ENCODE results near the gene TBC1D2B.
"Not testable (repeated sequence)": the region's sequence is repeated elsewhere in the genome, so short reads cannot be mapped to it uniquely, and the experiment has no call there.

Gene TBC1D2B

GRCh38 chr15:77985031-77985930 is 92.2 kb downstream of the TBC1D2B start:
- DNase-seq: no peak

DNA sequence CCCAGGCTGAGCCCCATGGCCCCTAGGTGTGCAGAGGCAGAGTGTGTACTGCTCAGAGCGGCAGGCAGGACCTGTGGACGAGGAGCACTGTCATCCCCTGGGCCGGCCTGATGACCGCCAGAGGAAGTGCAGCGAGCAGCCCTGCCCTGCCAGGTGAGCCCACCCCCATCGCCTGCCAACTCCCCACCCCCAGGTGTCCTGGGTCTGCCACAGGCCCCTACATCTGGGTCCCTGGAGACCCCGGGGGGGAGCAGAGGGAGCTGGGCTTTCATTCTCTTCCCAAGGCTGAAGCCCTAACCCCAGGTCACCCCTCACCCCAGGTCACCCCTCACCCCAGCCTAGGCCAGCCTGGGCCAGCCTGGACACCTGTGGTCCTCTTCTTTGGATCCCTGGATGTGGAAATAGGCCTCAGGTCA is 93.1 kb downstream of the TBC1D2B start:
- no peak for DNase-seq

DNA sequence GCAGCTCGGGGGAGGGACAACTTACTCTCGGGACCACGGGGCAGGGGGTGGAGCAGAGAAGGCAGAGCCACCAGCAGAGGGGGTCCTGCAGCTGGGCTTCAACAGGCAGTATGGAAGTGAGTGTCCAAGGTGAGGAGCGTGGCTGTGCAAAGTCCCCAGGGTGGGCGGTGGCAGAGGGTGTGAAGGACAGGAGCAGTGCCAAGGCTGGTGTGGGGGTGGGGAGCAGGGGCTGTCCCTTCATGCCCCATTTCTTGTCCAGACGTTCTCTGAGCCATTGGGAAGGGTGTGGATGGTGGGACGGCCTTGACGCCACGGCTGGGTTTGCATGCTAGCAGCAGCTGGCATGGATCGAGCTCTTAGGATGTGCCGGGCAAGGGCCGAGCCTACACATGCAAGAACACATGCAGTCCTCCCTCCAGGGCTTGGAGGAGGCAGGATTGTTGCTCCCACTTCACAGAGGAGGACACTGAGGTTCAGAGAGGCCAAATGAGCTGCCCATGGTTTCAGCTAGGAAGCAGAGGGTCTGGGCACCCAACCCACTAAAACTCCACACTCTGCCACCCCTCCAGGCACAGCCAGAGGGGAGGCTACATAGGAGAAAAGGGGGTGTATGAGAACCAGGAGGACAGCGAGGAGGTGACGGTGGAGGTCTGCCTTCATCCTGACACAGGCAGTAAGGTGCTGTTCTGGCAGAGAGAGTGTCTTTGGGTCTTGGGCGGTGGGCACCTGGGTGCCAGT is 93.6 kb downstream of the TBC1D2B start:
- no peak for DNase-seq

GRCh38 chr15:77983091-77983707 is 94.3 kb downstream of the TBC1D2B start:
- no peak for DNase-seq

- no peak for DNase-seq
These were observed 95.4 kb downstream of the TBC1D2B start for GRCh38 chr15:77982127-77982490.

- DNase-seq: no peak
These were observed 96.0 kb downstream of the TBC1D2B start for GRCh38 chr15:77981281-77982126.

DNA sequence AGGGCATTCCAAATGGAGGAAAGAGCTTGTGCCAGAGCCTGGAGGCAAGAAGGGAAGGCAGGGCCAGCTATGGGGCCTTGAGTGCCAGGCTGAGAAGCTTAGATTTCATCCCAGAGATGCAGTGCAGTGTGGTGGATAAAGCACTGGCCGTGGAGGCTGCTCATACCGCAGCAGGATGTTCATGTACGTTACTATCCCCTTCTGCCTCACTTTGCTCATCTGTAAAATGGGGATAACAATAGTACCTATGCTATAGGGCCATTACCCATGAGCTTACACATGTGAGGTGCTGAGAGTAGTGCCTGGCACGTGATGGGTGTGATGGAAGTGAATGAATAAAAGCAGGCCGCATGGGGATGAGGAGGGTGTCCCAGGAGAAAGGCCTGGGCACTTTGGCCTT is 96.8 kb downstream of the TBC1D2B start:
- DNase-seq: not testable (repeated sequence)

- no peak for DNase-seq
These were observed 97.4 kb downstream of the TBC1D2B start for GRCh38 chr15:77980098-77980497.

DNA sequence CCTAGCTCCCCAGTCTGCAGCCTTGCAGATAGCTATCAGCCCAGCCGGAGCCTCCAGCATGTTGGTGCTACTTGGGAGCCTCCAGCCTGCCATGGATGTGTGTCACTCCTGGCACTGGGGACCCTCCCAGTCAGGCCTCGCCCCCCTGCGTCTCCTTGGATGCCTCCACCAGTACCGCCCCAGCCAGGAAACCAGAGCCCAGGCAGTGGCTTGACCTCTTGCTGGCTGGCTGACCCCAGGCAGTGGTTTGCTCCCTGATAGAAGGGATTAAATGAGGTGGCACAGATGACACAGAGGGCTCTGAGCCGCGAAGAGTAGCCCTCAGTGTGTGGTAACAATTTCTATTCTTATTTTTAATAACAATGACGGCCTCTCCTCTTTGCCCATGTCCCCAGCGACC is 98.4 kb downstream of the TBC1D2B start:
- not testable (repeated sequence) for DNase-seq

DNA sequence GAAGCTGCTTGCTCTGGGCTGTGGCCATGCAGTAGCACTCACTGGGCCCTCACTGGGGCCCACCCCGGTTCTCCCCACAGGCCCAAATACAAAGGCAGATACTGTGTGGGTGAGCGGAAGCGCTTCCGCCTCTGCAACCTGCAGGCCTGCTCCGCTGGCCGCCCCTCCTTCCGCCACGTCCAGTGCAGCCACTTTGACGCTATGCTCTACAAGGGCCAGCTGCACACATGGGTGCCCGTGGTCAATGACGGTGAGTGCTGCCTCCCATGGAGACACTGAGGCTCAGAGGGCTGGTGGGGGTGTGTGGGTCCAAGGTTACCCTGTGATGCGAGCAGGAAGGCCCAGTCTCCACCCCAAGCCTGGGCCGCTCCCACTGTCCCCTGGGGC is 98.8 kb downstream of the TBC1D2B start:
- not testable (repeated sequence) for DNase-seq

DNA sequence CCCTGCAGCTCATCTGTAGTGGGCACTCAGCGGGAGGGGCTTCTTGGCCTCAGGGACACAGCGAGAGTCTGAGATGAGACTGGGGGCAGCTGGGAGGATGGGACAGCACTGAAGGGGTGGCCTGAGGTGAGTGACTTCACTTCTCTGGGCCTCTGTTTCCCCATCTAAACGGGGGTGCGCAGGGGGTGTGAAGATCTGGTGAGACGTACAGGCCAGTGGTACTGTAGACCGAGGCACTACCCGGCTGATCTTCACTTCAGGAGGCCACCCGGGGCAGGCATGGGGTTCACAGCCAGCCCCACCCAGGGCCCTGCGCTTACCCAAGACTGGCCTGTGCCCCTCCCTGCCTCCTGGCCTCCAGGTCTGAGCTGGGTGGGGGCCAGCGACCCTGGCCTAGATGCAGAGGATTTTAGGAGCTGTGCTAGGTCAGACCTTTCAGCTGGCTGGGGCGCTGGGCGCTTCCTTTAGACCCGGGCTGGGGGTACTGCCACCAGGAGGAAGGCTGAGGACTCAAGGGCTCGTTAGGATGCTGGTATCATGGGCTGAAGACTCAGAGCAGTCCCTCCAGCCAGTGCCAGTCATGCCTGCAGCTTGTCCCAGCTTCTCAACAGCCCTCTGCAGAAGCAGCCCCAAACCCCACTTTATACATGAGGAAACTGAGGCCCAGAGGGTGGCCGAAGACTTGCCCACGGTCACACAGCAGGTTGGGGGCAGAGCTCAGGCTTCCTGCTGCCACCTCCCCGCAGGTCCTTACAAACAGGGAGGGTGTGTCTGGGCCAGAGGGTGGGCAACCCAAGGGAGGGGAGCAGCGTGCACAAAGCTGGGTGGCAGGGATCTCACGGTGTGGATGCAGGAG is 99.4 kb downstream of the TBC1D2B start:
- not testable (repeated sequence) for DNase-seq

DNA sequence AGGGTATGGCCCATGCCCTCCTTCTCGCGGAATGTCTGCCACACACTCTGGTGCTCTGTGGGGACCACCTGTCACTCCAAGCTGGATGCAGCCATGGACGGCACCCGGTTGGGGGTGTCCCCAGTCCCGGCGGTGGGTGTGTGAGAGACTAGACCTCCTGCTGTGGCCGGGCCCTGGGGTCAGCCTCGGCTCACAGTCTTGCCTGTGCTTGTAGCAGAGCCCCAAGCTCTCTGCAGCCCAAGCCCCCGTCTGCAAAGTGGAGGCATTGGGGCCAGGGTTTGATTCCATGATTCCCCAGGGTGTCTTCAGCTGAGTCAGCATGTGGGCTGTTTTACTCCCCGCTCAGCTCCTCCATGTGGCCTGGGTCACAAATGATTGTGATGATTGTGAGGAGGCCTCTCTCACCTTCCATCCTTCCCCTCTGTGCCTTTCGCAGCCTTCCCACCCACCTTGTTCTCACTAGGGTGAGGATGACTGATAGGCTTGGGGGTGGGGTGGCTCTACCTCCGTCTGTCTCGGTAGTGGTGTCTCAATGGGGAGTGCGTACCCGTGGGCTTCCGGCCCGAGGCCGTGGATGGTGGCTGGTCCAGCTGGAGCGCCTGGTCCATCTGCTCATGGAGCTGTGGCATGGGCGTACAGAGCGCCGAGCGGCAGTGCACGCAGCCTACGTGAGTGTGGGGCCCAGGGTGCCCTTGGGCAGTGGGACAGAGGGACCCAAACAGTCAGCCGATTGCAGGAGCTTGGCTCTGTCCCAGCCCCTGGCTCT is 100.6 kb downstream of the TBC1D2B start:
- not testable (repeated sequence) for DNase-seq

DNA sequence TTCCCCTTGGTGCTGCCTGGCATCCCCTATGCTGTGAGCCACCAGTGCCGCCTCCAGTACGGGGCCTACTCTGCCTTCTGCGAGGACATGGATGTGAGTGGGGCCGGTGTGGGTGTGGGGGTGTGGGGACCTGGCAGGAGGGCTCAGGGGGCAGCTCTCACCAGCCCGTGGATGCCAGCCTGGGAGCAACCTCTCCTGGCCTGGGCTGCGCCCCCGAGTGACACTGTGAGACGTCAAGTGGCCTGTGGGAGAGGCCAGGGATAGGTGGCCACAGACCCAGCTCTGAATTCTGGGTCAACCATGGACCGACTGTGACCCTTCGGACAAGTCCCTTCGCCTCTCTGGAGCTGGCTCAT is 101.4 kb downstream of the TBC1D2B start:
- DNase-seq: not testable (repeated sequence)

- peak; percentile 2 to 60 for DNase-seq
These were observed 102.0 kb downstream of the TBC1D2B start for GRCh38 chr15:77975332-77976094.

- no peak for DNase-seq
These were observed 102.8 kb downstream of the TBC1D2B start for GRCh38 chr15:77974416-77975331.

- peak; percentile 72 to 89 for DNase-seq
These were observed 103.5 kb downstream of the TBC1D2B start for GRCh38 chr15:77974098-77974414.

GRCh38 chr15:77973273-77974097 is 104.0 kb downstream of the TBC1D2B start:
- DNase-seq: not testable (repeated sequence)

DNA sequence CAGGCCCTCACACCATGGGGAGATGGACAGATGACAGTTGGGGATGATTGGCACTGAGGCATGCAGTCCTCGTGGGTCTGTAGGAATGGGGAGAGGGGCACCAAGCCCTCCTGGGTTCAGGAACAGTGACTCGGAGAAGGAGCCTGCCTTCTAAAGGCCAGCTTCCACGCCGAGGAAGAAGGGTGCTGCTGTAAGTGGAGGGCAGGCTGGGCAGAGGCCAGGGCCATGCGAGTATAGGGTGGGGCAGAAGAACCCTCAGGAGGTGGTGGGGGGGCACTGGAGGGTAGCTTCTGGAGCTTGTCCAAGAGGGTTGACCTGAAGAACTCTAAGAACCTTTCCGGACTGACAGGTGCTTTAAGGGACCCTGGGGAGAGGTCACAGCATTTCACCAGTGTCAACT is 104.8 kb downstream of the TBC1D2B start:
- DNase-seq: not testable (repeated sequence)

Measured in NCI-H446 (cell line).